Peyer's patch (tissue), 4 donors: ENCODE results near the gene ST6GALNAC4. TPM values are rescaled to one million over a fixed set of nuclear protein-coding genes. Genes with fewer than 3 reads are reported as not detected.
"Not testable (repeated sequence)": the region's sequence is repeated elsewhere in the genome, so short reads cannot be mapped to it uniquely, and the experiment has no call there.

Source experiments
- DNase-seq, 3 donors: peaks; one replicate each; pipeline ENCODE4 v3.0.0-alpha.2; 2017 to 2019
- H3K27ac ChIP-seq, 4 donors: fragments of 200-600 bp; sonication (generic); one replicate each; pipeline ENCODE4 v1.5.1; 2016 to 2019
- H3K27me3 ChIP-seq, 2 donors: fragments of 200-600 bp; sonication (generic); one replicate each; pipeline ENCODE4 v1.5.1; 2019
- H3K36me3 ChIP-seq, 3 donors: fragments of 200-600 bp; sonication (generic); one replicate each; pipeline ENCODE4 v1.5.1; 2016 to 2019
- H3K4me1 ChIP-seq, 4 donors: fragments of 200-600 bp; sonication (generic); one replicate each; pipeline ENCODE4 v1.5.1; 2016 to 2019
- H3K4me3 ChIP-seq, 4 donors: fragments of 200-600 bp; sonication (generic); 1 replicate in 3 of 4; 2 replicates in 1 of 4; pipeline ENCODE4 v1.5.1; 2016 to 2019; ENCODE audit warnings: mild to moderate bottlenecking in 1 of 4
- H3K9me3 ChIP-seq, 4 donors: fragments of 200-600 bp; sonication (generic); one replicate each; pipeline ENCODE4 v1.5.1; 2016 to 2019; ENCODE audit warnings: mild to moderate bottlenecking in 1 of 4
- CTCF ChIP-seq, 6 experiments: fragments of 450-650 bp in 4 of 6; fragments of 200-600 bp in 2 of 6; sonication (generic) in 1 of 6; IDR thresholded peaks; one replicate each; pipeline ENCODE4 v1.5.1; 2017 to 2019; ENCODE audit warnings: antibody characterized with exemption in 6 of 6, mild to moderate bottlenecking in 3 of 6, moderate library complexity in 1 of 6
- POLR2A ChIP-seq, 2 donors: fragments of 450-650 bp; IDR thresholded peaks; one replicate each; pipeline ENCODE4 v1.5.1; 2017; ENCODE audit warnings: antibody characterized with exemption in 2 of 2, mild to moderate bottlenecking in 2 of 2, moderate library complexity in 2 of 2
- total RNA-seq, 4 donors: library from RNA; depleted of rRNA; stranded (reverse); fragments of >200 nt; gene quantifications; one replicate each; pipeline ENCODE4 v1.1.0, GENCODE V29; 2016

Gene ST6GALNAC4
- total RNA-seq, 4 donors from 2014 or later, result 39.9 to 119 (median 46.7) TPM

- no peak overlapping the region for H3K27ac ChIP-seq
- no peaks in the 10 kb centered on the region for H3K36me3 ChIP-seq
- TF ChIP-seq POLR2A (IDR thresholded peaks at IDR 0.05), result no peak
- TF ChIP-seq CTCF (IDR thresholded peaks at IDR 0.05), result no peak
- no peaks in the 10 kb centered on the region for H3K9me3 ChIP-seq
- H3K27me3 ChIP-seq, result no peaks in the 10 kb centered on the region
- DNase-seq, result no peak
- H3K4me3 ChIP-seq, result no peak overlapping the region
- peaks cover 0 to 18% (median 0%) of the 10 kb centered on the region in 4 donors for H3K4me1 ChIP-seq
Measured at GRCh38 chr9:127870887-127871286, 46.0 kb downstream of the ST6GALNAC4 start.

- not testable (repeated sequence) for DNase-seq, H3K9me3 ChIP-seq, H3K27ac ChIP-seq, H3K4me3 ChIP-seq, H3K27me3 ChIP-seq, H3K36me3 ChIP-seq
- H3K4me1 ChIP-seq, result peaks cover 0 to 14% (median 2%) of the 10 kb centered on the region in 4 donors
Measured at GRCh38 chr9:127870153-127870491, 46.7 kb downstream of the ST6GALNAC4 start.

- H3K4me1 ChIP-seq, result peaks cover 0 to 11% (median 5%) of the 10 kb centered on the region in 4 donors
- H3K36me3 ChIP-seq, result no peaks in the 10 kb centered on the region
- H3K9me3 ChIP-seq, result no peaks in the 10 kb centered on the region
- DNase-seq, result peak; percentile 85 to 94 (median 93)
- H3K27me3 ChIP-seq, result no peaks in the 10 kb centered on the region
- no peak overlapping the region for H3K4me3 ChIP-seq
- peak; percentile 82 to 99 (median 98) for TF ChIP-seq CTCF (IDR thresholded peaks at IDR 0.05)
- TF ChIP-seq POLR2A (IDR thresholded peaks at IDR 0.05), result no peak
- H3K27ac ChIP-seq, result peak overlapping the region in 1 of 4 donors; percentile 13
Measured at GRCh38 chr9:127869310-127870152, 47.3 kb downstream of the ST6GALNAC4 start.

- Histone ChIP-seq H3K27me3 (no peaks in the 10 kb centered on the region), H3K9me3 (no peaks in the 10 kb centered on the region), H3K36me3 (no peaks in the 10 kb centered on the region), H3K4me1 (peaks cover 0 to 13% (median 3%) of the 10 kb centered on the region in 4 donors), H3K4me3 (no peak overlapping the region), H3K27ac (peak overlapping the region in 1 of 4 donors; percentile 13)
- no peak for DNase-seq
- TF ChIP-seq POLR2A (IDR thresholded peaks at IDR 0.05) (no peak), CTCF (IDR thresholded peaks at IDR 0.05) (no peak)
Measured at GRCh38 chr9:127868278-127868902, 48.5 kb downstream of the ST6GALNAC4 start.

- no peak for DNase-seq
- Histone ChIP-seq H3K9me3 (no peaks in the 10 kb centered on the region), H3K4me1 (peaks cover 0 to 19% (median 7%) of the 10 kb centered on the region in 4 donors), H3K27me3 (no peaks in the 10 kb centered on the region), H3K27ac (peak overlapping the region in 2 of 4 donors; percentile 12 to 40), H3K36me3 (no peaks in the 10 kb centered on the region), H3K4me3 (no peak overlapping the region)
- no peak for TF ChIP-seq CTCF (IDR thresholded peaks at IDR 0.05)
- TF ChIP-seq POLR2A (IDR thresholded peaks at IDR 0.05), result no peak
Measured at GRCh38 chr9:127867356-127868277, 49.2 kb downstream of the ST6GALNAC4 start.
